Uterus (tissue), 2 donors: ENCODE data around the gene FBXW7.

Experiments
- POLR2A ChIP-seq, 2 donors: fragments of 450-650 bp; IDR thresholded peaks; one replicate each; pipeline ENCODE4 v1.6.1; 2016; ENCODE audit warnings: antibody characterized with exemption in 2 of 2, mild to moderate bottlenecking in 1 of 2, moderate library complexity in 1 of 2
- TF ChIP-seq, protein P1 (sequence below), 4 experiments: fragments of 200-600 bp in 2 of 4; fragments of 450-650 bp in 2 of 4; sonication (generic) in 2 of 4; IDR thresholded peaks; one replicate each; pipeline ENCODE4 v1.5.1; 2016 to 2019; ENCODE audit warnings: antibody characterized with exemption in 4 of 4, mild to moderate bottlenecking in 2 of 4, moderate library complexity in 1 of 4

DNA sequence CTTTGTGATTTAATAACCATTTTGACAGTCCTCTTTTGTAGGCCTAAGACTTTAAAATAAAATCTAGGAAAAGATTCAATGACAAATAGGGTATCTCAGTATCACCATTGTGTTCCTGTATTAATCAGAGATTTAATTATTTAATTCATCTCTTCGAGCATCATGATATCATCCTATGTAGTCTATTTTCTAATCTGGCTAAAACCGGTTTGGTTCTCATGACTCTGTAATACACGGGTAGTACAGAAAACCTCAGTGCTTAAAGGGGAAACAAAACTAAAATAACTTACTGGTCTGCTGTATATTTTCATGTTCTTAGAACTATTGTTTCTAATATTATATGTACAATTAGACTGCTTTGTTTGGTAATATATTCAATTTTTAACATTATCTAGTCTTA is 23.7 kb upstream of the FBXW7 start:
- TF ChIP-seq, protein P1, sequence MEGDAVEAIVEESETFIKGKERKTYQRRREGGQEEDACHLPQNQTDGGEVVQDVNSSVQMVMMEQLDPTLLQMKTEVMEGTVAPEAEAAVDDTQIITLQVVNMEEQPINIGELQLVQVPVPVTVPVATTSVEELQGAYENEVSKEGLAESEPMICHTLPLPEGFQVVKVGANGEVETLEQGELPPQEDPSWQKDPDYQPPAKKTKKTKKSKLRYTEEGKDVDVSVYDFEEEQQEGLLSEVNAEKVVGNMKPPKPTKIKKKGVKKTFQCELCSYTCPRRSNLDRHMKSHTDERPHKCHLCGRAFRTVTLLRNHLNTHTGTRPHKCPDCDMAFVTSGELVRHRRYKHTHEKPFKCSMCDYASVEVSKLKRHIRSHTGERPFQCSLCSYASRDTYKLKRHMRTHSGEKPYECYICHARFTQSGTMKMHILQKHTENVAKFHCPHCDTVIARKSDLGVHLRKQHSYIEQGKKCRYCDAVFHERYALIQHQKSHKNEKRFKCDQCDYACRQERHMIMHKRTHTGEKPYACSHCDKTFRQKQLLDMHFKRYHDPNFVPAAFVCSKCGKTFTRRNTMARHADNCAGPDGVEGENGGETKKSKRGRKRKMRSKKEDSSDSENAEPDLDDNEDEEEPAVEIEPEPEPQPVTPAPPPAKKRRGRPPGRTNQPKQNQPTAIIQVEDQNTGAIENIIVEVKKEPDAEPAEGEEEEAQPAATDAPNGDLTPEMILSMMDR (IDR thresholded peaks at IDR 0.05): no peak
- TF ChIP-seq POLR2A (IDR thresholded peaks at IDR 0.05): no peak
